Putamen (tissue), 1 donor: ENCODE results near the gene C16orf74.

ENCODE experiments used
- DNase-seq: peaks from one replicate; pipeline ENCODE4 v3.0.0-alpha.2; 2016; ENCODE audit warnings: low spot score

Gene C16orf74

DNA sequence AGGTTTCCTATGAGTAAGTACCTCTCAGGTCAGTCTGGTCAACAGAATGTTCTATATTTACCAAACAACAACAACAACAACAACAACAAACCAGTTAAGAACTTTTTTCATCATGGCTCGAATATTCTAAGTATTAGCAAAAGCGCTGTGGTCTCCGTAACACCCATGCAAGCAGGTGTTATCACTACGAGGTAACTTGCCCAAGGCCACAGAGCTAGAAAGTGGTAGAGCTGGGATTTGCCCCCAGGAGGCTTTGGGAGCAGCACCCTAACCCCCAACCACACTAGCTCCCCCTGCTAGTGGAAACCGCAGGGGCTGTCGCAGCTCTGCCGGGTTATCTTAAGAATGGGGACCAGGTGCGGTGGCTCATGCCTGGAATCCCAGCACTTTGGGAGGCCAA lies 23.9 kb upstream of the C16orf74 start:
- no peak for DNase-seq

DNA sequence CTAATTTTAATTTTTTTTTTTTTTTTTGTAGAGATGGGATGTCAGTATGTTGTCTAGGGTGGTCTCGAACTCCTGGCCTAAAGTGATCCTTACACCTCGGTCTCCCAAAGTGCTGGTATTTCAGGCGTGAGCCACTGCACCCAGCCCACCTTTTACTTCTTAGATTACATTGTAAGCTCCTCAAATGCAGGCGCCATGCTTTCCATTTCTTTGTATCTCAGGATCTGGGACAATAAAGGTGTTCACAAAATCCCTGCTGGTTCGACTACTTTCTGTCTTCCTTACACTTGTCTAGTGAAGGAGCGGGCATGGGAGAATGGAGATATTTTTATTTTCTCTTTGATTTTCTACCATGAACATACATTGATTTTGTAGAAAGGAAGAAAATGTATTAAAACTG lies 23.2 kb upstream of the C16orf74 start:
- DNase-seq: no peak

DNA sequence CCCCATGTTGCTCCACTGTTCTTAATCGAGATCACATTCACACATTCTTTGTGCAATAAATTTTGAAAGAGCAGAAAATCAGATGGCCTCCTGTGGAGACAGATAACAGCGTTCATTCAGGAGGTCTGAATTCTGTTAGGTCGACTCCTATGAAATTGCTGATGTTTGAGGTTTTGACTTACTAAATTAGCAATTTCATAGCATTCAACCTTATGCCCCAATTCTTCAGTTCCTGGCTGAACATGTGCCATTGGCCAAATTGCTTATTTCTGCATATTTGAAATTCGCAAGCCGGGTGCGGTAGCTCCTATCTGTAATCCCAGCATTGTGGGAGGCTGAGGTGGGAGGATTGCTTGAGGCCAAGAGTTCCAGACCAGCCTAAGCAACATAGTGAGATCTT lies 22.1 kb upstream of the C16orf74 start:
- DNase-seq: no peak

DNA sequence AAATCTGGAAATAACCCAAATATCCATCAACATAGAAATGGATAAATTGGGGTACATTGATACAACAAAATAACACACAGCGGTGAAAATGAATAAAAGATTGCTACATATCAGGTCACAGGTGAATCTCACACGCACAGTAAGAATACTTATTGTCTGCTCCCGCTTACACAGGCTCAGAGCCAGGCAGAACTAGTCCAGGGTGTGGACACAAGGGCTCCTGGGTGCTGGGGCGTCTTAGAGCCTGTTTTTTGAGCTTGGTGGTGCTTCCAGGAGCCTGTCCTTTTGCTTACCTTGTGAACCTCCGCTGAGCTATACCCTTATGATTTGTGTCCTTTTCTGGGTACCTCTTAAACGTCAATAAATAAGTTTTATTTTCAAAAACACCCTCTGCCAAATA lies 19.8 kb upstream of the C16orf74 start:
- no peak for DNase-seq

DNA sequence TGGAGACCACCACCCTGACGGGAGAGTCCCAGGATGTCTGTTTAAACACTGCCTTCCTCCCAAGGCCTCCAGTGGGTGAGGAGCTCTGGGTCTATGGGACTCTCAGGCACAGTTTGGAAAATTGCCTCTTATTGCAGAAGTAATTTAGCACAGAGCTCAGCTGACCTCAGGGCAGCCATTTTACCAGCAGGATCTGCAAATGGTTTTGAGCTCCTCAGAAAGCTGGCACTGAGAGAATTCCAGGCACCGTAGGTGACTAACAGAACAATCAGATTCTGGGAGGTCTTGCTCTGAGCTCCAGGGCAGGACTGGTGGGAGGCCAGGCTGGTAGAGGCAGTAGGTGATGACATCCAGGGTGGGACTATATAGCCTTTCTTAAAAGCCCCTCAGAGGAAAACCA lies 17.3 kb upstream of the C16orf74 start:
- DNase-seq: no peak

DNA sequence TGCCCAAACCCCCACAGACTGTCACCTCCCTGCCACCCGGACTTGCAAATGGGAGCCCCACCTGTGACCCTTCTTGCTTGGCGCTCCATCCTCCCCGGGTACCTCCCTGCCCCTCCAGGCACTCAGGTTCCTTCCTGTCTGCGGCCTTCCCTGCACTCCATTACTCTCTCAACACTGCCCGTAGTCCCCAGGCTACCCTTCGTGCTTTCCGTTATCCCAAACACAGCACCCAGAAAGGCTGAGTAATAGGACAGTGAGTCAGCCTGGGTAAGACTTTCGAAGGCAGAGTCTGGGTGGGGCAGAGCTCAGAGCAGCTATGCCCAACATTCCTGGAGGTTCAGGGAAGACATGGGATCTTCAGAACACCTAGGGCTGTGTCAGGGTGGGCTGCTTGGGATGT lies 16.6 kb upstream of the C16orf74 start:
- no peak for DNase-seq

DNA sequence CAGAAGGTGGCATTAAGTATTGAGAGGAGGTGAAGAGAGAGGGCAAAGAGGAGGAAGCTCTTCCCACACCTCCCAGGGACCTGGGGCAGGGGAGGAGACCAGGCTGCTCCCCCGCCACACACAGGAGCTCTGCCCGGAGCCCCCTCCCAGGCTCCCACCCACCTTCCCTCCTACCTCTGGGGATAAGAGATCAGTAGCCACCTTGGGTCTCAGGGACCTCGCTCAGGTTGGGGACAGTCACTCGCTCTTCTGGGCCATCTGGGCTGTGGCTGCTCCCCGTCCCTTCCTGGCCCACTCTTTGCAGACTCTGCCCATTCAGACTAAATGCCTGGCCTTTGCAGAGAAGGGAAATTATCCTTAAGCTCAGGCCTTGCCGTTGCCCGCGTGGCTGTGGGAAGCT lies 14.9 kb upstream of the C16orf74 start:
- DNase-seq: no peak

DNA sequence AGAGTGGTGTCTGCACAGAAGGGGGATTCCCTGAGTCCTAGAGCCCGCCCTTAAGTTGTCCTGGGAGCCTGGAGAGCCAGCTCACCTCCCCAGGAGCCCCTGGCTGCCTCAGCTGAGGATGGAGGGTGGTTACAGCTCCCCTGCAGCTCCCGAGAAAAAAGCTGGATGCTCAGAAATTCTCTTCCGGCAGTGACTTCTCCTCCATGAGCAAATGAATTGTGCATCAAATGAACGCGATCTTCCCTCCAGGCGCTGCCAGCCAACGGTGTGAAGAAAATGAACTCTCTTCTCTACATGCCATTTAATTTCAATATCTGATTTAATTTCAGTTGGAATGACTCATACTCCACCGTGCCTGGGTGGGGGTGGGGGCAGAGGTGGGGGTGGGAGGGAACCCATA lies 14.3 kb upstream of the C16orf74 start:
- DNase-seq: no peak

DNA sequence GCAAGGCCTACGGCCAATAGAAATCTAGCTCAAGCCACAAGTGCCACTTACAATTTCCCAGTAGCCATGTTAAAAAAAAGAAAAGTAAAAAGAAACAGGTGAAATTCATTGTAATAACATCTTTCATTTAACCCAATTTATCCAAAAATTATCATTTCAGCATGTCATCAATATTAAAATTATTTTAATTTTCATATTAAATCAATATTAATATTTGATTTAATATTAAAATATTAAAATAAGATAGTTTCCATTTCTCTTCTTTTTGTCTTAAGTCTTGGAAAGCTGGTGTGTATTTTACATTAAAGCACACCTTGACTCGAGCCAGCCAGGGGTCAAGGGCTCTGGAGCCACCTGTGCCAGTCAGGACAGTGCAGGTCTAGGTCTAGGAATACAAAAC lies 12.7 kb upstream of the C16orf74 start:
- no peak for DNase-seq

DNA sequence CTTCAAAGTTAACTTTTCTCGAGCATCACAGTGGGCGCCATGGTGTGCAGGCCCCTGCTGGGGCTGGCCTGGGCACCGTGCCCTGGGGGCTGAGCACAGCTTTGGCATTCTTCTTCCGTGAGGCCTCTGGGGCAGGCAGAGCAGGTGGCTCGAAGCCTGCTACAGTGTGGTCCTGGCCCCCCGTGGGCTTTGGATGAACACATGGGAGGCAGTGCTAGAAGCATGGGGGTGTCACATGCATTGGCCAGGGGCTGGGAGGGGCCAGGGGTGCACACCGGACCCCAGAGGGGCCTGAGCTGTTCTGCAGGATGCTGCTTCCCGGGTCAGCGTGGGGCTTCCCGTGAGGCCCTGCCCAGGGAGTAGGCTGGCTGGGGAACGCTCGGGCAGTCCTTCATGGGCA lies 12.1 kb upstream of the C16orf74 start:
- no peak for DNase-seq

DNA sequence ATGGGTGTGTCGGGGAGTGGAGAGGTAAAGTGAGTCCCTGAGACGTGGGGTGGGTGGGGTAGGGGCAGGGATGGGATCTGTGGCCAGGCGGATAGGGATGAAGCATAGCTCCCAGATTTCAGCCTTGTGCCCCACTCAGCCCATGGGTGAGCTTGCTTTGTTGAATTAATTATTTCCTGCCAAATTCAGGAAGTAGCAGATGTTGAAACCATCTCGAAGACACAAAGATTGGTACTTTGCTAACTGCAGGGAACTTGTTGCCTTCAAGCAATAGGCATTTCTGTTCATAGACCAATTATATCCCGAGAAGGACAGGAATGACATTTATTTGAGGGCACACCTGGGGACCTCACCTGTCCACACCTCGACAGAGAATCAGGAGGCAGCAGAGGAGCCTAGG lies 11.0 kb upstream of the C16orf74 start:
- no peak for DNase-seq

DNA sequence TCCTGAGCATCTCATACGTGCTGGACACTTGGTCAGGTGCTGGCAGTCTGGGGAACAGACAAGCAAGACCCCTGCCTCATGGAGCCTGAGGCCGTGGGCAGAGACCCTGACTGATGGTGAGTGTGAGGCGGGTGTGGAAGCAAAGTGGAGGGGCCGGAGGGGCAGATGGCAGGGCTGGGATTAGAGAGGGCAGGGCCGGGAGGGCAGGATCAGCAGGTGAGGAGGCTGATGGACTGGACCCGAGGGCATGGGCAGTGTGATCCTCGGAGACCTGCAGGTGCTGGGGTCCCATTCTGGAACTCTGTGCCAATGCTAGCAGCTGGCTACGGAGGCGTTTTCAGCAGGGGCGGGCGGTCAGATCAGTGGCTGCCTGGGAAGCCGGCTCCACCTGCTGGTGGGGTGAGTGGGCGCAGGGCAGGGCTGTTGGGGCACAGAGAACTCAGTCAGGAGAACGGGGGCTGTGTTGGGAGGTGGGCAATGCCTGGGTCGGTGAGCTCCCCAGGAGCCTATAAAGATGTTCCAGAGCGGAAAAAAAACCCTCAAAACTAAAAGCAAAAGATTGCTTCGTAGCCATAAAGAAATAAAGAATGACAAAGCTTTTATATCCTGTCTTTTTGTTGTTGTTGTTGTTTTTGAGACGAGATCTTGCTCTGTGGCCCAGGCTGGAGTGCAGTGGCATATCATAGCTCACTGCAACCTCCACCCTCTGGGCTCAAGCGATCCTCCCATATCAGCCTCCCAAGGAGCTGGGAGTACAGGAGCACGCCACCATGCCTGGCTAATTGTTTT lies 8.9 kb upstream of the C16orf74 start:
- DNase-seq: no peak

DNA sequence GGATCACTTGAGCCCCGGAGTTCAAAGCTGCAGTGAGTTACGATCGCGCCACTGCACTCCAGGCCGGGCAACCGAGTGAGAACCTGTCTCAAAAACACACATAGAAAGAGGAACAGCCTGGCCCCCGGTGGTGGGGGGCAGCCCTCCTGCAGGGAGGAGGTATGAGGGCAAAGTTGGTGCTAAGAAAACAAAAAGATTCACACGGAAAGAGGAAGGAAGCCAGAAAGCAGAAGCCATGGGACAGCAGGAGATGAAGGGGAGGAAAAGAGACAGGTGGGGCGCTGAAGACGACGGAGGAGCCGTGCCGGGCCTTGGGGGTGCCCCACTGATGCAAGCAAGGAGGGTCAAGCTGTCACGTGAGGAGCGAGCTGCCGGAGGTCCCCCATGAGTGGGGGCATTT lies 8.2 kb upstream of the C16orf74 start:
- DNase-seq: no peak

DNA sequence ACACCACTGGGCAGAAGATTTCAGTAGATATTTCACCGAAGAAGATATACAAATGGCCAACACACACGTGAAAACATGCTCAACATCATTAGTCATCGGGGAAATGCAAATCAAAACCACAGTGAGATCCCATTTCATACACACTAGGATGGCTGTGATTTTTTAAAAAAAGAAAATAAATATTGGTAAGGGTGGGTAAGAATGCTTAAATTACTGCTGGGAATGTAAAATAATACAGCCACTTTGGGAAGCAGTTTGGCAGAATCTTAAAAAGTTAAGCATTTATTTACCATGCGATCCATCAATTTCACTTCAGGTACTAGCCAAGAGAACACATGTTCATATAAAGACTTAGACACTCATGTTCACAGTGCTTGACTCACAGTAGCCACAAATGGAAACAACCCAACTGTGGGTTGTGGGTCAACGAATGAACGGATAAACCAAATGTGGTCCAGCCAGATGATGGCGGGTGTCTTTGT lies 6.5 kb upstream of the C16orf74 start:
- DNase-seq: no peak

DNA sequence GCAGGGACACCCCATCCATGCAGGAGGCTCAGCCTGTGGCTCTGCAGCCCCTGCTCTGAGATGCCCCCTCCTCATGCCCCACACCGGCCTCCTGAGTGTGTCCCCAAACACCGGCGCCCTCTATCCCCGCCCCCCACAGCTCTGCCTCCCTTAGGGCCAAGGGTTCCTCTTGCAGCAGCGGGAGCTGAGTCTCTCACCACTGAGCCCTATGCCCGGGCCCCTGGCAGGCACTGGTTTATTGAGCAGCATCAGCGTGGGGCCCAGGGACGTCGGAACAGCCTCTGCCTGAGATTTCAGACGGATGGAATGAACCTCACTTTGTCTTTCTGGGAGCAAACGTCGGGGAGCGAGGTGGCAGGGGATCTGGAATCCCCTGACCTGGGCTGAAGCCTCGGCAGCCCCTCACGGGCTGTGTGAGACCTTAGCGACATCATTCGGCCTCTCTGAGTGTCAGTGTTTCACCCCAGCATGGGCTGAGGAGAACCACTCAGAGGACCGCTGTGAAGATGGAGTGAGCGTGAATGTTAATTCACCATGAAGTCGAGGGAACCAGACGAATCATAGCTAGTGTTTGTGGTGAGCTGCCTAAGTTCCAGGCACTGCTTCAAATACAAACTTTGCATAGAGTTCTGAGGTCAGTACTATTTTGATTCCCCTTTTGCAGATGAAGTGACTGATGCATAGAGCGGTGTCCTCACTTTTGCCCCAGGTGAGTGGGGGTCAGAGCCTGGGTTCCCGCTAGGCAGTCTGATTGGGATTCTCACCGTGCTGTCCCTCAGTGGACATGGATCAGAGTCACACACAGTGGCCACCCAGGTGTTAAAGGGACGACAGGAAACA lies 5.3 kb upstream of the C16orf74 start:
- no peak for DNase-seq

DNA sequence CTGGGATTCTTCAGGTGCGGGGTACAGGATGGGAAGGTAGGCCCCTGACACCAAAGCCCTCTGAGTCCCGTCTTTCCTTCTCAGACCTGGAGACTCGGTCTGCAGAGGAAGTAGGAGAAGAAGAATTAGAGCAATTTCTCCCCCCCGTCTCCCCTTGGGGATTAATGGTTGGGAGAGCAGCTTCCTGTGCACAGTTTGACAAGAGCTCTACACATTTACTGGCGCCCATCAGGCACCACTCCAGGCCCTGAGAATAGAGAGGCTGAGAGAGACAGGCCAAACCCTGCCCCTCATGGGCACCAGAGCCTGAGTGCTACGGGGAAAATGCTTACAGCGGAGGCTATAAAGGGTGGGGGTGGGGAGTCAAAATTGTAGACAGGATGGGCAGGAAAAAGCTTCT lies 3.5 kb upstream of the C16orf74 start:
- DNase-seq: no peak

DNA sequence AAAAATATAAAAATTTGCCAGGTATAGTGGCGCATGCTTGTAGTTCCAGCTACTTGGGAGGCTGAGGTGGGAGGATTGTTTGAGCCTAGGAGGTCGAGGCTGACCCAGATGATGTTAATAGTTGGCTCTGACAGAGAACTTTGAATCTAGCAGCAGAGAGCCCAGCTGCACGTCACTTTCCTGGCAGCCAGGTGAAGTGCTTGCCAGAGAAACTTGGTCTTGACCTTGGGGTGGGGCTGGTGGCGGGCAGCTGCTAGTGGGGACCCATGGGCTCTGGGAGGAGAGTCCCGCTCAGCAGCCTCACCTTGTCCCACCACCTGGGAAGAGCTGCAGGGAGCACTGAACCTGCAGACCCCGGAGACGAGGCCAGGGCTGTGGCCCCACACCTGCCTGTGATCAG lies 3.1 kb upstream of the C16orf74 start:
- no peak for DNase-seq

DNA sequence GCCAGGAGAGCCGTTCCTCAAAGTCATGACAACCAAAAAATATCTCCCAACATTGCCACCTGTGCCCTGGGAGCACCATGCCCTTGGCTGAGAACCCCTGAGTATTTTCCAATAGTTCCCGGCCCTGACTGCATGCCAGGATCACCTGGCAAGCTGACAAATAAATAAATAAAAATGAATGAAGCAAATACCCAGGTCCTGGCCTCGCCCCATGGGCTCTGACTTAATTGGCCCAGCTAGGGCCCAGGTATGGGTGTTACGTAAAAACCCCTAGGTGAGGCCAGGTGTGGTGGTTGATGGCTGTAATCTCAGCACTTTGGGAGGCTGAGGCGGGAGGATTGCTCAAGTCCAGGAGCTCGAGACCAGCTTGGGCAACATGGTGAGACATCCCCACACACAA lies 2.7 kb upstream of the C16orf74 start:
- no peak for DNase-seq

DNA sequence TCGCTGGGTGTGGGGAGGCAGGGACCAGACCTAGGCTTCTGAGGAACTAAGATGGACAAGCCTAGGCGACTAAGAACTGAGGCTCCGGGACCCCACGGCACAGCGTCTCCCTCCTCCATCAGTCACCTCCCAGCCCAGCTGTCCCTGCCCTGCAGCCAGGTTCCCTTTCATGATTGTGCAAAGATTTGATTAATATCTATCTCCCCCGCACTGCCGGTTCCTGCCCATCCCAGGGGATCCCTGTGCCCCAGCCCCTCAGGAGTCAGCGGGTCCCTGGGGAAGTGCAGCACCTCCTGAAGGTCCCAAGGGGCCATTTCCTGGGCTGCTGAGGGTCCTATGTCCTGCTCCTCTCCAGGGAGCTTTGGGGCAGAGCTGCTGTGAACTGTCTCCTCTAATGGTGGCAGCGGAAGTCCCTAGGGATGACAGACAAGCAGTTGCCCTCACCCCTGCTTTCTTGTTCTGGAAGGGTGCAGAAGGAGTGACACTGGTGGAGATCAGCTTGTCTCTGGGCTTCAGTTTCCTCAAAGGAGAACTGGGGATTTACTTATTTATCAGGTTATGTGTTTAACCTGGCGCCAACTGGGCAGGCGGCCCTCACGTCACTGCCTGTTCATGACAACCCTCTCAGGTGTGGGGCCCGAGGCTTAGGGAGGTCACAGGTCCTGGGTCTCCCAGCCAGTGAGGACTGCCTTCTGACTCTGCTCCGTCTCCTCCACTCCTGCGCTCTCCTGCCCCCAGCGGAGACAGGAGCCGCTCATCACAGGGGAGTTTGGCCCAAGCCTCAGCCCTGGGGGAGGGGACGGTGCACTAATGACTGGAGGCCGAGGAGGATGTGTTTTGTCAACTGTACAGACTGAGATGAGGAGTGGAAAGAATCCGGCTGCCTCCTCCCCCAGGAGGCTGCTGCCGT lies 1.9 kb upstream of the C16orf74 start:
- DNase-seq: no peak

DNA sequence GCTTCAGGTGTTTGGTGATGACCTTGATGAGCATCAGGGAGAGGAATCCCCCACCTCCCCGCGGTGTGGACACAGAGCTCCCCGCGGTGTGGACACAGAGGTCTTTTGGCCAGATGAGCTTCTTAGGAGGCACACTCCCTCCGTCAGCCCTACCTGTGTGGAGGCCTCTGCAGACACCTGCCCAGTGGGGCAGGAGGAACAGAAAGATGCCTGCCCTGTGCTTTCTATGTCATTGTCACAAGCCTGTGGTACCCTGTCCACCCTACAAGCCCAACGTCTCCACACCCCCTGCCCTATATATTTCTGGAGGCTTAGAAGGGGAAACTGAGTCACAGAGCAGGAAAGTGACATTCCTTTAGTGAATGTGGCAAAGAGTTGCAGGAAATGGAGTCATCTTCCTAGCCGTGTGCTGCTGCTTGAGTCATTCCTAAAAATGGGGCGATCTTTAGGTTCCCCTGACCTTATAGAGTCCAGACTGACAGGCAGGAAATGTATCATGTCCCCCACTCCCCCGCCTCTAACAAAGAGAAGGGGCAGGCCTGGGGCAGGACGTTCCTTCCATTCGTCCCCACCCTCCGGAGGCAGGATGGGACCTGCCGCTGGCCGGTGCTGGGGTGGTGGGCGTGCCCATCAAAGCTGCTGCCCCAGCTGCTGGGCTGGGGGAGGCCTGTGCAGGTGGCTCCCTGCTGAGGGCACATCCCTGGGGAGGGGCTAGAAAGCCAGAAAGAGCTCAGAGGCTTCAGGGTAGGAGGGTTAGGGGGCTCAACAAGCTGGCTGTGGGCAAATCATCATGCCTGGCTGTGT lies 1.0 kb upstream of the C16orf74 start:
- no peak for DNase-seq

DNA sequence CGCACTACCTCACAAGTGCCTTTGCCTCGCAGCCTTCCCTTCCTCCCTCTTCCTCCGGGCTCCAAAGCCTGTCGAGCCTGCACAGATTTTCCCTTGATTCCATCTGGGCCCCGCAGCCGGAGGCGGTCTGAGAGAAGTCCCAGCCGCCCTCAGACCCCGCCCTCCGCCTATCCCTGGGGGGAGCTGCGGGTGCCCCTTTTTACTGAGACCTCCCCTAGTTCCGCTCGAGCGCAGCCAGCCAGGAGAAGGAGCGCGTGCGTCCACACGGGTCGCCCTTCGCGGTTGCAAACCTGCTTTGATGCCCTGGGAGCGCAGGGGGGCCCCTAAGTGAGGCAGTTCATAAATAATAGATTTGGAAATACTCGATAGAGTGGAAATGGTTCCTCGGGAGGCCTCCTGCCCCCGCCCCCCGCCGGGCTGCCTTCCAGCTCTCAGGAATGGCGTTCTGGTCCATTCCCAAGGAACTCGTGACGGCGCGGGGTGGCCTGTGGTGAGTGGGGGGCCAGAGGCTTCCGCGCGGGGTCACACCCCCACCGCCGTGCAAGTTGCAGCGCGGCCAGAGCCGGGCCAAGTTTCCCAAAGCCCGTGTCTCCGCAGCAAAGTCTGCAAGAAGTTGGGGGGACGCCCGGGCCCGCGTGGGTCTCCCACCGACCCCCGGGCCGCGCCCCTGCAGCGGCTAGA lies 610 bp downstream of the C16orf74 start:
- DNase-seq: no peak
